Mesothelial cell of epicardium (in vitro differentiated cells): Measurements from ENCODE around the gene SEC61B. TPM values are rescaled to one million over a fixed set of nuclear protein-coding genes. Genes with fewer than 3 reads are reported as not detected.

Experiments used
- DNase-seq, 2 experiments: peaks; one replicate each; pipeline ENCODE4 v3.0.0; 2021; ENCODE audit warnings: low spot score in 2 of 2; ENCODE audit not compliant: unreplicated experiment in 2 of 2
- H3K27ac Mint-ChIP-seq: 2 replicates; pipeline ENCODE4 v1.8.0; 2021; ENCODE audit warnings: mixed read lengths
- H3K27me3 Mint-ChIP-seq: 2 replicates; pipeline ENCODE4 v1.8.0; 2021; ENCODE audit warnings: low read depth, mixed read lengths
- H3K36me3 Mint-ChIP-seq: 2 replicates; pipeline ENCODE4 v1.8.0; 2021; ENCODE audit warnings: mixed read lengths
- H3K4me1 Mint-ChIP-seq: 2 replicates; pipeline ENCODE4 v1.8.0; 2021; ENCODE audit warnings: mixed read lengths
- H3K4me3 Mint-ChIP-seq: 2 replicates; pipeline ENCODE4 v1.8.0; 2021; ENCODE audit warnings: mild to moderate bottlenecking, moderate library complexity, mixed read lengths
- H3K9me3 Mint-ChIP-seq: 2 replicates; pipeline ENCODE4 v1.8.0; 2021; ENCODE audit warnings: mixed read lengths
- CTCF ChIP-seq: fragments of 200-600 bp; sonication (generic); IDR thresholded peaks from one replicate; pipeline ENCODE4 v1.5.0; 2021; ENCODE audit warnings: antibody characterized with exemption; ENCODE audit not compliant: unreplicated experiment
- total RNA-seq: library from RNA; stranded (reverse); gene quantifications from 3 replicates; pipeline ENCODE4 v1.2.1, GENCODE V29; 2021

Gene SEC61B
- total RNA-seq, 1 donor from 2014 or later = 132 TPM

GRCh38 chr9:99266255-99267023 is 44.4 kb downstream of the SEC61B start:
- Mint-ChIP-seq H3K27ac (no peak overlapping the region), H3K9me3 (peaks cover 10% of the 10 kb centered on the region), H3K27me3 (no peaks in the 10 kb centered on the region), H3K4me1 (peaks cover 4% of the 10 kb centered on the region), H3K36me3 (no peaks in the 10 kb centered on the region), H3K4me3 (no peak overlapping the region)
- TF ChIP-seq CTCF = peak; percentile 84
- DNase-seq = peak; percentile 68 to 85

- DNase-seq = no peak
- peaks cover 4% of the 10 kb centered on the region for H3K4me1 Mint-ChIP-seq
- no peak overlapping the region for H3K27ac Mint-ChIP-seq
- H3K4me3 Mint-ChIP-seq = no peak overlapping the region
- peaks cover 6% of the 10 kb centered on the region for H3K9me3 Mint-ChIP-seq
- H3K36me3 Mint-ChIP-seq = no peaks in the 10 kb centered on the region
- no peaks in the 10 kb centered on the region for H3K27me3 Mint-ChIP-seq
- TF ChIP-seq CTCF = no peak
Measured at GRCh38 chr9:99269416-99269815, 47.3 kb downstream of the SEC61B start.

GRCh38 chr9:99270491-99270890 is 48.4 kb downstream of the SEC61B start:
- TF ChIP-seq CTCF = no peak
- no peak overlapping the region for H3K4me3 Mint-ChIP-seq

GRCh38 chr9:99272836-99273235 is 50.8 kb downstream of the SEC61B start:
- H3K27ac Mint-ChIP-seq = no peak overlapping the region
- TF ChIP-seq CTCF = no peak
- no peak overlapping the region for H3K4me3 Mint-ChIP-seq
- no peaks in the 10 kb centered on the region for H3K4me1 Mint-ChIP-seq
- no peaks in the 10 kb centered on the region for H3K36me3 Mint-ChIP-seq
- no peak for DNase-seq
- no peaks in the 10 kb centered on the region for H3K27me3 Mint-ChIP-seq
- peaks cover 14% of the 10 kb centered on the region for H3K9me3 Mint-ChIP-seq

More at GRCh38 chr9:99270491-99270890, 48.4 kb downstream of the SEC61B start:
- peaks cover 6% of the 10 kb centered on the region for H3K9me3 Mint-ChIP-seq
- DNase-seq = no peak
- H3K36me3 Mint-ChIP-seq = no peaks in the 10 kb centered on the region
- H3K4me1 Mint-ChIP-seq = peaks cover 4% of the 10 kb centered on the region
- no peaks in the 10 kb centered on the region for H3K27me3 Mint-ChIP-seq
- H3K27ac Mint-ChIP-seq = no peak overlapping the region

GRCh38 chr9:99274016-99274415 is 51.9 kb downstream of the SEC61B start:
- Mint-ChIP-seq H3K4me1 (no peaks in the 10 kb centered on the region), H3K27ac (no peak overlapping the region), H3K36me3 (no peaks in the 10 kb centered on the region), H3K9me3 (peaks cover 14% of the 10 kb centered on the region), H3K27me3 (no peaks in the 10 kb centered on the region), H3K4me3 (no peak overlapping the region)
- TF ChIP-seq CTCF = no peak
- no peak for DNase-seq
